GM19455 (cell line): ENCODE data around the gene NAPA.

Experiments used
- ATAC-seq: cut with Tn5 transposase; IDR thresholded peaks from one replicate; pipeline ENCODE4 v1.9.1; 2021; ENCODE audit not compliant: unreplicated experiment

The NAPA gene

GRCh38 chr19:47464675-47465419 lies 50.0 kb downstream of the NAPA start:
- no peak for ATAC-seq

- ATAC-seq: no peak
Measured at GRCh38 chr19:47461876-47462275, 53.0 kb downstream of the NAPA start.

- no peak for ATAC-seq
Measured at GRCh38 chr19:47459477-47459876, 55.4 kb downstream of the NAPA start.

GRCh38 chr19:47458672-47459071 lies 56.2 kb downstream of the NAPA start:
- ATAC-seq: no peak

GRCh38 chr19:47456721-47457474 lies 58.0 kb downstream of the NAPA start:
- ATAC-seq: no peak

GRCh38 chr19:47450478-47450877 lies 64.4 kb downstream of the NAPA start:
- ATAC-seq: no peak

- no peak for ATAC-seq
Measured at GRCh38 chr19:47448360-47448727, 66.5 kb downstream of the NAPA start.

GRCh38 chr19:47447470-47448359 lies 67.1 kb downstream of the NAPA start:
- no peak for ATAC-seq

GRCh38 chr19:47446534-47447469 lies 68.1 kb downstream of the NAPA start:
- ATAC-seq: no peak

- no peak for ATAC-seq
Measured at GRCh38 chr19:47445937-47446402, 68.9 kb downstream of the NAPA start.

- ATAC-seq: no peak
Measured at GRCh38 chr19:47445527-47445926, 69.3 kb downstream of the NAPA start.

- no peak for ATAC-seq
Measured at GRCh38 chr19:47444388-47444821, 70.5 kb downstream of the NAPA start.

- no peak for ATAC-seq
Measured at GRCh38 chr19:47443331-47443730, 71.5 kb downstream of the NAPA start.

- ATAC-seq: no peak
Measured at GRCh38 chr19:47438793-47439220, 76.1 kb downstream of the NAPA start.
